NK-92 treated with Interleukin-12 subunit alpha and Interleukin-12 subunit beta, amount 100 ng/mL, for 24 hours (cell line): ENCODE measurements around the gene MYL12B.
"Not testable (repeated sequence)": the region's sequence is repeated elsewhere in the genome, so short reads cannot be mapped to it uniquely, and the experiment has no call there.

Experiments used
- DNase-seq: peaks from one replicate; lab custom pipeline; 2025; lab: John Stamatoyannopoulos, UW

The MYL12B gene

GRCh38 chr18:3297025-3297984 is 35.4 kb downstream of the MYL12B start:
- DNase-seq = peak; percentile 57

DNA sequence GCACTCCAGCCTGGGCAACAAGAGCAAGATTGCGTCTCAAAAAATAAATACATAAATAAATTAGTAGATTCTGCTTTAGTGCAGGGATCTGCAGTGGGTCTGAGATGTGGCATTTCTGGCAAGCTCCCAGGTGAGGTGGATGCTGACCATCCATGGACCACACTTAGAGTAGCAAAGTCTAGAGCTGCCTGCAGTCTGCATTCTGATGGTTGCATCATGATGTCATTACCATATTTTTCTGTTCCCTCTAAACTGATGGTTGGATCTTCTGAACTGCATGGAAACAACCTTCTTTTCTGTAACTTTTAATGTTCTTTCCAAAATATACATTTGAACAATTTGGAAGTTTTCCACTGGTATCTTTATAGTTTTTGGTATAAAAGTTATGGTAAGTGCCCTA is 42.9 kb downstream of the MYL12B start:
- no peak for DNase-seq

GRCh38 chr18:3305354-3305762 is 43.4 kb downstream of the MYL12B start:
- peak; percentile 7 for DNase-seq

- DNase-seq = no peak
These were observed 44.0 kb downstream of the MYL12B start for GRCh38 chr18:3305933-3306332.

DNA sequence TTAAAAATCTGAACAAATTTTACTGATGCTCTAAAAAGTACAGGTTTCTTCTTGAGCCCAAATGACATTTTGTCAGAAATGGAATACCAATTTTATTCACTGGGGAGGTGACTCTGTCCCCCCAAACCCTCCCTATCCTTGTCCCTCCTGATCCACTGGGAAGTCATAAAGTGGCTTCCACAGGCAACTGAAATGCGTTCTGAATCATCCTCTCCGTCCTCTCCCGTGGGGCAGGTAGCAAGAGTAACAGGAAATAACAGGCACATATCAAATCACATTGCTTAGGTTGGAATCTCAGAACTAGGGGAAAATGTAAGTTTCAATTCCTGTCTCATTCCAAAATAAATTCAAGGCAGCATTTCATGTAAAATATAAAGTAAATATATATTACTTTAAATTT is 44.5 kb downstream of the MYL12B start:
- DNase-seq = no peak

DNA sequence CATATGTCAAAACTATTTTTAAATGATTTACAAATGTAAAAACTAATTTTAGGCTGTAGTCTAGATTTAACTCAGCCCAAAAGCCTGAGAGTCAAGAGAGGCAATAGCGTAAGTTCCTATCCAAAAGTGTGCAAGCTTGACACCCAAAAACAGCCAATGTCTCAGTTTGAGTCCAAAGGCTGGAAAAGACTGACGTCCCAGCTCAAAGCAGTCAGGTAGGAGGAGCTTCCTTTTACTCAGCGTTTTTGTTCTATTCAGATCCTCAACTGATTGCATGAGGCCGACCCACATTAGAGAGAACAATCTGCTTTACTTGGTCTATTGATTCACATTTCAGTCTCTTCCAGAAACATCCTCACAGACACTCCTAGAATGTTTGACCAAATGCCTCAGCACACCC is 51.8 kb downstream of the MYL12B start:
- no peak for DNase-seq

GRCh38 chr18:3315344-3315743 is 53.4 kb downstream of the MYL12B start:
- DNase-seq = not testable (repeated sequence)

DNA sequence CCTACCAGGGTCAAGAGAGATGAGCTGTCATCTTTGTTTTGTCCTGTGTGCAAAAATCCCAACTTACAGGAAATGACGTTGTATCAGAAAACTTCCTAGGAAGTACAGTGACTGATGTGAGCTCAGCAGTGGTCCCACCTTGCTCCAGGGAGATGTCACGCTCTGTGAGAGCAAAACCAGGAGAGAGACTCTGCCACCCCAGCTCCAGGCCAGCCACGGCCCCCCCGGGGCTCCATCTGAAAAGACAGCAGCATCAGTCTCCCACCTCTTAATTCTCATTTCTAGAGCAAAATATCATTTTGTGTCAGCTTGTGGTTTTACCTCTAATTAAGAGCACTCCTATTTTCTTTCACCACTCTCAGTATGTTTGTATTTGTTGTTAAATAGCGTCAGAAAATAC is 57.5 kb downstream of the MYL12B start:
- no peak for DNase-seq

DNA sequence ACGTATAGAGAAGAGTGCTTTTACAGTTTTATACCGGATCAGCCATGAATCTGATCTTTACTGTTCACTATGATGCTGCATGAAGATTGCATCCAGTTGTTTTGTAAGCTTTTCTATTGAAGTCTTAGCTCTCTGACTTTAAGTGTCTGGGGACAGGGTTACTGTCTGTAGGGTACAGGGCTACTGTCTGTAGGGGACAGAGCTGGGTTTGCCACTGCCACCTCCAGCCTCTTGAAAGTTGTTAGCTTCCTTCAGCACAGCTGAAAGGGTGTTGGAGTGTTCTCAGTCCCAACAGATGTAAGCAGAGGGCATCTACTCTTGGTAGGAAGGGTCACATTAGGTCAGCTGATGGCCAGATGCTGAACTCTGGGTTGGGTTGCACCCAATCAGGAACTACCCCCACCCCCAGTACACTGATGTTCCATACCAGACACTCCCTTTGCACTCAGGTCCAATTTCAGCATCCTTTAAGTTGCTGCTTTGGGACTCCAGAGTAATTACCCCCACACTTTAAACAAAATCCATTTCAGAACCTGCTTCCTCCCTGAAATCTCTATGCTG is 58.0 kb downstream of the MYL12B start:
- DNase-seq = no peak

GRCh38 chr18:3321133-3321812 is 59.3 kb downstream of the MYL12B start:
- no peak for DNase-seq

DNA sequence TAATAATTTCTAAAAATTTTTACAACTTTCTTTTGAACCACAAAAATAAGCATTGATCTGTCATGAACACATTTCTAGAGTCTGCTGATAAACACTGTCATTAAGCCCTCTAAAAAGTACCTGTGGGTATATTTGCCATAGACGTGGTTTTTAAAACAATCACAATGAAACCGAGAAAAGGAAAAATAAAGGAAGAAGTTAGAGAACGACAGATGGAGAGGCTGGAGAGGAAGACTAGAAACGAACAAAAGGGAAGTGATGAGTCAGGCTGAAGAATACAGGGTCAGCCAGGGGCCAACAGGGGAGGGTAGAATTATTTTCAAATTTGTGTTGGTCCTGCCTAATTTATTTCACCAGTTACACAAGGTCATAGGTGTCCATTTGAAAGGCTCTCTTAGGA is 62.0 kb downstream of the MYL12B start:
- DNase-seq = no peak
